ENCODE measurements around the gene DLG2. TPM values are rescaled to one million over a fixed set of nuclear protein-coding genes. Genes with fewer than 3 reads are reported as not detected.

The DLG2 gene
- total RNA-seq, 1 experiment from 2014 or later, result 17.5 TPM

DNA sequence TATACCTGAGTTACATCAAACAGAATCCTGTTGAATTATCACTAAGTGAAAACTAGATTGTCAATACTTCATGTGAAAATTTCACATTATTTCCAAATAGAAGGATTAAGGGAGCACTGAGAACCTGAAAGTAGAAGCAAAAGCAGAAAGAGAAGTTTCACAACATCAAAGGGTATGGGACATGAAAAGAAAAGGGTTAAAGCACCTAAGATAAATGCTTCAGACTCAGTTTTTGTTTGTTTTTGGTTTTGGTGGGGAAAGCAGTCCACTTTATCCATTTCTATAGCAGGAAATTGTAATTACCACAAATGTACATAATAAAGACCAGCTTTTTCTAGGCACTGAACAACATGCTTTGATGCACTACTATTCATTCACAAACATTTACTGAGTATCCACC is 1271.2 kb downstream of the DLG2 start:
- ChIA-PET CTCF (interaction anchor here (1.7 kb wide), 1 partner anchor 519 kb away, joined by 3 read pairs; no protein-coding TSS in a partner anchor), POLR2A (no interaction called here)
- TF ChIP-seq ZNF671 (CRISPR knock-in tag; IDR thresholded peaks at IDR 0.05), result no peak
- no peak for TF ChIP-seq E2F1 (CRISPR knock-in tag; IDR thresholded peaks at IDR 0.05)
- TF ChIP-seq RELA (CRISPR knock-in tag; IDR thresholded peaks at IDR 0.05; ENCODE audit: borderline replicate concordance), result no peak
- no peak for TF ChIP-seq ZNF512 (CRISPR knock-in tag; IDR thresholded peaks at IDR 0.05; ENCODE audit: borderline replicate concordance)
- no peak for TF ChIP-seq PREB (CRISPR knock-in tag; IDR thresholded peaks at IDR 0.05; ENCODE audit: borderline replicate concordance)
- no peak for TF ChIP-seq KAT7 (CRISPR knock-in tag; IDR thresholded peaks at IDR 0.05; ENCODE audit: borderline replicate concordance)
- no peak for TF ChIP-seq SMAD3 (CRISPR knock-in tag; IDR thresholded peaks at IDR 0.05; ENCODE audit: borderline replicate concordance)
- TF ChIP-seq, protein P1, sequence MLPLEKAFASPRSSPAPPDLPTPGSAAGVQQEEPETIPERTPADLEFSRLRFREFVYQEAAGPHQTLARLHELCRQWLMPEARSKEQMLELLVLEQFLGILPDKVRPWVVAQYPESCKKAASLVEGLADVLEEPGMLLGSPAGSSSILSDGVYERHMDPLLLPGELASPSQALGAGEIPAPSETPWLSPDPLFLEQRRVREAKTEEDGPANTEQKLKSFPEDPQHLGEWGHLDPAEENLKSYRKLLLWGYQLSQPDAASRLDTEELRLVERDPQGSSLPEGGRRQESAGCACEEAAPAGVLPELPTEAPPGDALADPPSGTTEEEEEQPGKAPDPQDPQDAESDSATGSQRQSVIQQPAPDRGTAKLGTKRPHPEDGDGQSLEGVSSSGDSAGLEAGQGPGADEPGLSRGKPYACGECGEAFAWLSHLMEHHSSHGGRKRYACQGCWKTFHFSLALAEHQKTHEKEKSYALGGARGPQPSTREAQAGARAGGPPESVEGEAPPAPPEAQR (CRISPR knock-in tag; IDR thresholded peaks at IDR 0.05), result no peak
- TF ChIP-seq, protein P2, sequence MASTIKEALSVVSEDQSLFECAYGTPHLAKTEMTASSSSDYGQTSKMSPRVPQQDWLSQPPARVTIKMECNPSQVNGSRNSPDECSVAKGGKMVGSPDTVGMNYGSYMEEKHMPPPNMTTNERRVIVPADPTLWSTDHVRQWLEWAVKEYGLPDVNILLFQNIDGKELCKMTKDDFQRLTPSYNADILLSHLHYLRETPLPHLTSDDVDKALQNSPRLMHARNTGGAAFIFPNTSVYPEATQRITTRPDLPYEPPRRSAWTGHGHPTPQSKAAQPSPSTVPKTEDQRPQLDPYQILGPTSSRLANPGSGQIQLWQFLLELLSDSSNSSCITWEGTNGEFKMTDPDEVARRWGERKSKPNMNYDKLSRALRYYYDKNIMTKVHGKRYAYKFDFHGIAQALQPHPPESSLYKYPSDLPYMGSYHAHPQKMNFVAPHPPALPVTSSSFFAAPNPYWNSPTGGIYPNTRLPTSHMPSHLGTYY (CRISPR knock-in tag; IDR thresholded peaks at IDR 0.05), result no peak
- TF ChIP-seq EMX1 (CRISPR knock-in tag; IDR thresholded peaks at IDR 0.05), result no peak
- Mint-ChIP-seq H3K4me3 (no peak overlapping the region), H3K27me3 (ENCODE audit: low read depth) (no peaks in the 10 kb centered on the region), H3K9me3 (no peaks in the 10 kb centered on the region), H3K36me3 (no peaks in the 10 kb centered on the region), H3K27ac (no peak overlapping the region), H3K4me1 (peaks cover 8% of the 10 kb centered on the region)
- ATAC-seq (no peak), DNase-seq (ENCODE audit: low spot score) (no peak)

- Mint-ChIP-seq H3K27me3 (ENCODE audit: low read depth) (no peaks in the 10 kb centered on the region), H3K27ac (no peak overlapping the region), H3K4me3 (no peak overlapping the region), H3K36me3 (no peaks in the 10 kb centered on the region), H3K9me3 (no peaks in the 10 kb centered on the region), H3K4me1 (no peaks in the 10 kb centered on the region)
- ATAC-seq (no peak), DNase-seq (ENCODE audit: low spot score) (no peak)
- POLR2A ChIA-PET, result no interaction called here
- CTCF ChIA-PET, result no interaction called here
- TF ChIP-seq TP53 (CRISPR knock-in tag; IDR thresholded peaks at IDR 0.05) (no peak), ATF2 (CRISPR knock-in tag; IDR thresholded peaks at IDR 0.05; ENCODE audit: borderline replicate concordance, low read depth) (no peak), JAZF1 (CRISPR knock-in tag; IDR thresholded peaks at IDR 0.05) (no peak), TEAD4 (CRISPR knock-in tag; IDR thresholded peaks at IDR 0.05) (no peak), NFYB (CRISPR knock-in tag; conservative IDR thresholded peaks at IDR 0.05; ENCODE audit: low read depth) (no peak), ATF1 (CRISPR knock-in tag; IDR thresholded peaks at IDR 0.05) (no peak), CREM (CRISPR knock-in tag; IDR thresholded peaks at IDR 0.05) (no peak), PRRX2 (CRISPR knock-in tag; IDR thresholded peaks at IDR 0.05) (no peak), ZNF263 (CRISPR knock-in tag; IDR thresholded peaks at IDR 0.05; ENCODE audit: low read depth) (no peak), NFE2L1 (CRISPR knock-in tag; IDR thresholded peaks at IDR 0.05) (no peak), ZNF416 (CRISPR knock-in tag; IDR thresholded peaks at IDR 0.05) (no peak)
- TF ChIP-seq, protein P3, sequence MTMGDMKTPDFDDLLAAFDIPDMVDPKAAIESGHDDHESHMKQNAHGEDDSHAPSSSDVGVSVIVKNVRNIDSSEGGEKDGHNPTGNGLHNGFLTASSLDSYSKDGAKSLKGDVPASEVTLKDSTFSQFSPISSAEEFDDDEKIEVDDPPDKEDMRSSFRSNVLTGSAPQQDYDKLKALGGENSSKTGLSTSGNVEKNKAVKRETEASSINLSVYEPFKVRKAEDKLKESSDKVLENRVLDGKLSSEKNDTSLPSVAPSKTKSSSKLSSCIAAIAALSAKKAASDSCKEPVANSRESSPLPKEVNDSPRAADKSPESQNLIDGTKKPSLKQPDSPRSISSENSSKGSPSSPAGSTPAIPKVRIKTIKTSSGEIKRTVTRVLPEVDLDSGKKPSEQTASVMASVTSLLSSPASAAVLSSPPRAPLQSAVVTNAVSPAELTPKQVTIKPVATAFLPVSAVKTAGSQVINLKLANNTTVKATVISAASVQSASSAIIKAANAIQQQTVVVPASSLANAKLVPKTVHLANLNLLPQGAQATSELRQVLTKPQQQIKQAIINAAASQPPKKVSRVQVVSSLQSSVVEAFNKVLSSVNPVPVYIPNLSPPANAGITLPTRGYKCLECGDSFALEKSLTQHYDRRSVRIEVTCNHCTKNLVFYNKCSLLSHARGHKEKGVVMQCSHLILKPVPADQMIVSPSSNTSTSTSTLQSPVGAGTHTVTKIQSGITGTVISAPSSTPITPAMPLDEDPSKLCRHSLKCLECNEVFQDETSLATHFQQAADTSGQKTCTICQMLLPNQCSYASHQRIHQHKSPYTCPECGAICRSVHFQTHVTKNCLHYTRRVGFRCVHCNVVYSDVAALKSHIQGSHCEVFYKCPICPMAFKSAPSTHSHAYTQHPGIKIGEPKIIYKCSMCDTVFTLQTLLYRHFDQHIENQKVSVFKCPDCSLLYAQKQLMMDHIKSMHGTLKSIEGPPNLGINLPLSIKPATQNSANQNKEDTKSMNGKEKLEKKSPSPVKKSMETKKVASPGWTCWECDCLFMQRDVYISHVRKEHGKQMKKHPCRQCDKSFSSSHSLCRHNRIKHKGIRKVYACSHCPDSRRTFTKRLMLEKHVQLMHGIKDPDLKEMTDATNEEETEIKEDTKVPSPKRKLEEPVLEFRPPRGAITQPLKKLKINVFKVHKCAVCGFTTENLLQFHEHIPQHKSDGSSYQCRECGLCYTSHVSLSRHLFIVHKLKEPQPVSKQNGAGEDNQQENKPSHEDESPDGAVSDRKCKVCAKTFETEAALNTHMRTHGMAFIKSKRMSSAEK (CRISPR knock-in tag; IDR thresholded peaks at IDR 0.05; ENCODE audit: borderline replicate concordance), result no peak
- TF ChIP-seq, protein P2 (CRISPR knock-in tag; IDR thresholded peaks at IDR 0.05), result no peak
Observed at GRCh38 chr11:84345597-84345996, 1281.5 kb downstream of the DLG2 start.

Data from WTC11 (cell line).